ENCODE measurements around the gene PITPNB.

GRCh38 chr22:27846248-27846757 is 72.8 kb downstream of the PITPNB start:
- TF ChIP-seq, protein P1, sequence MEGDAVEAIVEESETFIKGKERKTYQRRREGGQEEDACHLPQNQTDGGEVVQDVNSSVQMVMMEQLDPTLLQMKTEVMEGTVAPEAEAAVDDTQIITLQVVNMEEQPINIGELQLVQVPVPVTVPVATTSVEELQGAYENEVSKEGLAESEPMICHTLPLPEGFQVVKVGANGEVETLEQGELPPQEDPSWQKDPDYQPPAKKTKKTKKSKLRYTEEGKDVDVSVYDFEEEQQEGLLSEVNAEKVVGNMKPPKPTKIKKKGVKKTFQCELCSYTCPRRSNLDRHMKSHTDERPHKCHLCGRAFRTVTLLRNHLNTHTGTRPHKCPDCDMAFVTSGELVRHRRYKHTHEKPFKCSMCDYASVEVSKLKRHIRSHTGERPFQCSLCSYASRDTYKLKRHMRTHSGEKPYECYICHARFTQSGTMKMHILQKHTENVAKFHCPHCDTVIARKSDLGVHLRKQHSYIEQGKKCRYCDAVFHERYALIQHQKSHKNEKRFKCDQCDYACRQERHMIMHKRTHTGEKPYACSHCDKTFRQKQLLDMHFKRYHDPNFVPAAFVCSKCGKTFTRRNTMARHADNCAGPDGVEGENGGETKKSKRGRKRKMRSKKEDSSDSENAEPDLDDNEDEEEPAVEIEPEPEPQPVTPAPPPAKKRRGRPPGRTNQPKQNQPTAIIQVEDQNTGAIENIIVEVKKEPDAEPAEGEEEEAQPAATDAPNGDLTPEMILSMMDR (IDR thresholded peaks at IDR 0.05): no peak
- no peak for TF ChIP-seq POLR2AphosphoS5 (IDR thresholded peaks at IDR 0.05)
- TF ChIP-seq POLR2A (IDR thresholded peaks at IDR 0.05): no peak

Data from breast epithelium (tissue), 3 donors.